ENCODE results near the gene MAML2. TPM values are rescaled to one million over a fixed set of nuclear protein-coding genes. Genes with fewer than 3 reads are reported as not detected.

MAML2 gene
- total RNA-seq, 4 donors from 2014 or later: 15.9 to 31.9 (median 24.9) TPM

DNA sequence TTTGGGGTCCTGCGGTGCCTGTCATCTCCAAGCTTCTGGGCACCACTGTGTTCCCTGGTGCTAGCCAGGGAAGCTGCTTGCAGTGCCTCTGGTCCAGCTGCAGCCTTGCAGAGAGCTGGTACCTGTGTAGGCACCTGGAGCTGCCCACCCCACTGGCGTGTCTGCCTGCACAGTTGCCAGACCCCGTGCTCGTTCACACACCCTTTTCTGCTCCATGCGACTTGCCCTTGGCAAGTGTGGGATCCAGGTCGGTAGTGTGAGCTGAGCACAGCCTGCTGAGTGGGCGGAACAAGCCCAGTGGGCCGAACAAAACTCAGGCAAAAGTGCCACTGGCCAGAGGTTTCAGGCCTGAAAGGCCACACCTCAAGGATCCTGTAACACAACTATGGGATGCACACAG is 272.5 kb downstream of the MAML2 start:
- WGBS, 2 donors (ENCODE audit: low coverage in 1 of 2): 90 to 100% methylated on average over 1 to 6 of the region's 8 CpGs
- Histone ChIP-seq H3K9me3 (no peaks in the 10 kb centered on the region), H3K27me3 (no peaks in the 10 kb centered on the region), H3K4me3 (no peak overlapping the region), H3K4me1 (peaks cover 4 to 20% (median 12%) of the 10 kb centered on the region in 4 donors), H3K27ac (no peak overlapping the region), H3K36me3 (no peaks in the 10 kb centered on the region)
- DNase-seq: no peak
- in situ Hi-C loops (cut with MboI; ENCODE audit: low pct_ligation_motif_present in 1 of 4, low pct_unique_long_range_greater_than_20kb in 1 of 4, low sequenced_read_pairs in 3 of 4): loop anchor here in 1 of 4 donors (25.0 kb wide), 1 partner anchor 267 kb away; the partner anchor contains the start of gene MAML2
- TF ChIP-seq EP300 (IDR thresholded peaks at IDR 0.05; ENCODE audit: low read depth): no peak
- TF ChIP-seq POLR2A (IDR thresholded peaks at IDR 0.05): no peak
- TF ChIP-seq, protein P1, sequence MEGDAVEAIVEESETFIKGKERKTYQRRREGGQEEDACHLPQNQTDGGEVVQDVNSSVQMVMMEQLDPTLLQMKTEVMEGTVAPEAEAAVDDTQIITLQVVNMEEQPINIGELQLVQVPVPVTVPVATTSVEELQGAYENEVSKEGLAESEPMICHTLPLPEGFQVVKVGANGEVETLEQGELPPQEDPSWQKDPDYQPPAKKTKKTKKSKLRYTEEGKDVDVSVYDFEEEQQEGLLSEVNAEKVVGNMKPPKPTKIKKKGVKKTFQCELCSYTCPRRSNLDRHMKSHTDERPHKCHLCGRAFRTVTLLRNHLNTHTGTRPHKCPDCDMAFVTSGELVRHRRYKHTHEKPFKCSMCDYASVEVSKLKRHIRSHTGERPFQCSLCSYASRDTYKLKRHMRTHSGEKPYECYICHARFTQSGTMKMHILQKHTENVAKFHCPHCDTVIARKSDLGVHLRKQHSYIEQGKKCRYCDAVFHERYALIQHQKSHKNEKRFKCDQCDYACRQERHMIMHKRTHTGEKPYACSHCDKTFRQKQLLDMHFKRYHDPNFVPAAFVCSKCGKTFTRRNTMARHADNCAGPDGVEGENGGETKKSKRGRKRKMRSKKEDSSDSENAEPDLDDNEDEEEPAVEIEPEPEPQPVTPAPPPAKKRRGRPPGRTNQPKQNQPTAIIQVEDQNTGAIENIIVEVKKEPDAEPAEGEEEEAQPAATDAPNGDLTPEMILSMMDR (IDR thresholded peaks at IDR 0.05): no peak
- TF ChIP-seq POLR2AphosphoS5 (IDR thresholded peaks at IDR 0.05): no peak
- intact Hi-C loops (cut with DNase I; ENCODE audit: low total_unique reads): no loop called here

DNA sequence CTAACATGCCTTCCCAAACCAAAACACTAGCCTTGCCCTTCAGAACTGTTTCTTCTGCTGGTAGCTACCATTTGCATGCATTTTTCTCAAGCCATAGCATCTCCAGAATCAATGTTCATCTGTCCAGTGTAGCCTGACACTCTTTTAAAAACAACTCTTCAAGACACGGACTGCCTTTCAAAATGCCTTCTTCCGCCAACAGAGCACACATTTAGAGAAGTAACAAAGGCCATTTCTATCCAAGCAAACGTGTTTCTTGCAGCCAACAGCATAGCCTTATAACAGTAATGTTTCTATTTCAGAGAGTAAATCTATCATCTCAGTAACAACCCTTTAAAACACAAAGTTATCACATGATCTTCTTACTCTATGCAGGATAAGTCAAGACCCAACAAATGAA is 275.8 kb downstream of the MAML2 start:
- H3K36me3 ChIP-seq: no peaks in the 10 kb centered on the region
- TF ChIP-seq POLR2A (IDR thresholded peaks at IDR 0.05) (no peak), EP300 (IDR thresholded peaks at IDR 0.05; ENCODE audit: low read depth) (no peak), POLR2AphosphoS5 (IDR thresholded peaks at IDR 0.05) (no peak)
- TF ChIP-seq, protein P1 (IDR thresholded peaks at IDR 0.05): no peak
- intact Hi-C loops (cut with DNase I; ENCODE audit: low total_unique reads): no loop called here
- H3K9me3 ChIP-seq: no peaks in the 10 kb centered on the region
- no peak overlapping the region for H3K4me3 ChIP-seq
- H3K27me3 ChIP-seq: no peaks in the 10 kb centered on the region
- no peak for DNase-seq
- H3K27ac ChIP-seq: no peak overlapping the region
- in situ Hi-C loops (cut with MboI; ENCODE audit: low pct_ligation_motif_present in 1 of 4, low pct_unique_long_range_greater_than_20kb in 1 of 4, low sequenced_read_pairs in 3 of 4): loop anchor here in 1 of 4 donors (25.0 kb wide), 1 partner anchor 270 kb away; the partner anchor contains the start of gene MAML2
- peaks cover 0 to 7% (median 3%) of the 10 kb centered on the region in 4 donors for H3K4me1 ChIP-seq
- 43 to 85% methylated on average over 1 to 3 of the region's 3 CpGs for whole genome bisulfite sequencing, 2 donors (ENCODE audit: low coverage in 1 of 2)

DNA sequence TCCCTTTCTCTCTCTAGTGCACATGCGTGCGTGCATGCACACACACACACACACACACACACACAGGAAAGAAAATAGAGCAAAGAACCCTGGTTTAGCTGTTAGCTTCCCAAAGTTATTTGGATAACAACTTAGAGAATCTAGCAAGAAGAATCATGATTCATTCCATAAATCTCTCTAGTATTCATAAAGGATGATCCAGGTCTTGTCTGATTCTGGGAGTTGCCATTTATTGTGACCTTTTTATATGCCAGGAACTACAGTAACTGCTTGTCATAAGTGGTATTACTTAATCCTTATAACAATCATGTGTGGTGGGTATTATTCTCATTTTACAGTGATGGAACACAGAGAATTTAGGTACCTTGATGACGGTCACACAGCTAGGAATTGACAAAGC is 277.6 kb downstream of the MAML2 start:
- H3K9me3 ChIP-seq: no peaks in the 10 kb centered on the region
- WGBS, 2 donors (ENCODE audit: low coverage in 1 of 2): 57 to 94% methylated on average over 2 to 3 of the region's 3 CpGs
- in situ Hi-C loops (cut with MboI; ENCODE audit: low pct_ligation_motif_present in 1 of 4, low pct_unique_long_range_greater_than_20kb in 1 of 4, low sequenced_read_pairs in 3 of 4): loop anchor here in 1 of 4 donors (25.0 kb wide), 1 partner anchor 272 kb away; the partner anchor contains the start of gene MAML2
- DNase-seq: no peak
- no peak overlapping the region for H3K4me3 ChIP-seq
- intact Hi-C loops (cut with DNase I; ENCODE audit: low total_unique reads): no loop called here
- H3K36me3 ChIP-seq: no peaks in the 10 kb centered on the region
- TF ChIP-seq POLR2A (IDR thresholded peaks at IDR 0.05): no peak
- TF ChIP-seq, protein P1 (IDR thresholded peaks at IDR 0.05): no peak
- no peak for TF ChIP-seq EP300 (IDR thresholded peaks at IDR 0.05; ENCODE audit: low read depth)
- no peak for TF ChIP-seq POLR2AphosphoS5 (IDR thresholded peaks at IDR 0.05)
- peaks cover 0 to 7% (median 3%) of the 10 kb centered on the region in 4 donors for H3K4me1 ChIP-seq
- H3K27ac ChIP-seq: no peak overlapping the region
- no peaks in the 10 kb centered on the region for H3K27me3 ChIP-seq

DNA sequence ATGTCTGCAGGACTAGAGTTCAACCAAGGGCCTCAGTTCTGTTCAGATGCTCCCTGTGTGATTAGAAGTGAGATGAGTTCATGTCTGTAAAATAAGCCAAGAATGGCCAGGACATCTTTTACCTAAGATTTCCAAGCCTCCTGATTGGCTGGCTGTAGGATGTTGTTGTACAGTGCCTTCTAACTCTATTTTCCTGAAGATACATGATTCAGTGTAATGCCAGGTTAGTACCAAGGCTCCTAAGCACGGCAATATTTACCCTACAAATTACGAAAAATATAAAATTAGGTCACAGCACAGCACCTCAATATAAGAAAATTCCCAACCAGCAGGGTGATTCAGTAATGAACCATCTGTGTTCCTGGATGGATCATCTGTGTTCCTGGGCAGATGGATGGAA is 279.1 kb downstream of the MAML2 start:
- in situ Hi-C loops (cut with MboI; ENCODE audit: low pct_ligation_motif_present in 1 of 4, low pct_unique_long_range_greater_than_20kb in 1 of 4, low sequenced_read_pairs in 3 of 4) (loop anchor here in 1 of 4 donors (25.0 kb wide), 1 partner anchor 273 kb away; the partner anchor contains the start of gene MAML2), intact Hi-C loops (cut with DNase I; ENCODE audit: low total_unique reads) (no loop called here)
- Histone ChIP-seq H3K4me3 (no peak overlapping the region), H3K27me3 (no peaks in the 10 kb centered on the region), H3K9me3 (no peaks in the 10 kb centered on the region), H3K27ac (no peak overlapping the region), H3K4me1 (peaks cover 0 to 7% (median 3%) of the 10 kb centered on the region in 4 donors), H3K36me3 (no peaks in the 10 kb centered on the region)
- no peak for DNase-seq
- WGBS, 2 donors (ENCODE audit: low coverage in 1 of 2): 95% methylated on average over 2 of the region's 2 CpGs; no CpG with 5 or more reads in 1 of the 2 donors
- TF ChIP-seq EP300 (IDR thresholded peaks at IDR 0.05; ENCODE audit: low read depth): no peak
- TF ChIP-seq, protein P1 (IDR thresholded peaks at IDR 0.05): no peak
- TF ChIP-seq POLR2AphosphoS5 (IDR thresholded peaks at IDR 0.05): no peak
- TF ChIP-seq POLR2A (IDR thresholded peaks at IDR 0.05): no peak
